ENCODE results near the gene PSMA5. TPM values are rescaled to one million over a fixed set of nuclear protein-coding genes. Genes with fewer than 3 reads are reported as not detected.
A peak's percentile ranks its signal among the peaks of the same experiment; 100 is the strongest.

The PSMA5 gene
- polyA plus RNA-seq, 3 donors = 36.6 to 119 (median 118) TPM

- H3K27ac Mint-ChIP-seq = peak overlapping the region in 1 of 7 donors; percentile 56
- Histone ChIP-seq H3K4me3 (replicated peaks in 1 of 3; ENCODE audit: low read depth in 2 of 3, low read length in 3 of 3) (no peak overlapping the region), H3K4me1 (ENCODE audit: control insufficient read depth in 1 of 2, insufficient read depth in 2 of 2, low read length in 2 of 2) (peaks cover 28 to 39% of the 10 kb centered on the region in 2 donors), H3K9ac (ENCODE audit: insufficient read depth, low read length, poor library complexity, severe bottlenecking) (no peak overlapping the region), H3K4me2 (replicated peaks; ENCODE audit: extremely low read depth, low read length, poor library complexity, severe bottlenecking) (no peak overlapping the region), H3K27ac (ENCODE audit: low read depth in 1 of 2, low read length in 2 of 2) (no peak overlapping the region), H3K36me3 (replicated peaks in 1 of 2; ENCODE audit: control insufficient read depth in 1 of 2, insufficient read depth in 2 of 2, low read length in 2 of 2) (no peaks in the 10 kb centered on the region), H3K79me2 (ENCODE audit: insufficient read depth, low read length) (peaks cover 99% of the 10 kb centered on the region), H2AFZ (ENCODE audit: insufficient read depth, low read depth, low read length, poor library complexity, severe bottlenecking) (no peak overlapping the region), H3K27me3 (ENCODE audit: control insufficient read depth in 2 of 2, insufficient read depth in 2 of 2, low read length in 2 of 2) (no peaks in the 10 kb centered on the region), H3K9me3 (replicated peaks in 1 of 2; ENCODE audit: control insufficient read depth in 1 of 2, insufficient read depth in 1 of 2, low read length in 2 of 2) (no peaks in the 10 kb centered on the region), H4K20me1 (ENCODE audit: insufficient read depth, low read length) (peaks cover 82% of the 10 kb centered on the region)
- DNase-seq = no peak
- no peak overlapping the region for H3K4me3 Mint-ChIP-seq
- no peaks in the 10 kb centered on the region for H3K9me3 Mint-ChIP-seq
- peaks cover 9 to 20% of the 10 kb centered on the region in 2 donors for H3K36me3 Mint-ChIP-seq
- no peaks in the 10 kb centered on the region for H3K27me3 Mint-ChIP-seq (ENCODE audit: low read depth in 3 of 3)
- intact Hi-C loops (cut with micrococcal nuclease) = no loop called here
- no peak for TF ChIP-seq CTCF (IDR thresholded peaks at IDR 0.05)
- no CpG with 5 or more reads among the region's 2 CpGs for WGBS (ENCODE audit: insufficient coverage)
- H3K4me1 Mint-ChIP-seq = peaks cover 58% of the 10 kb centered on the region
Measured at GRCh38 chr1:109385417-109385816, 40.8 kb downstream of the PSMA5 start.

GRCh38 chr1:109383854-109384253 lies 42.4 kb downstream of the PSMA5 start:
- H3K27me3 ChIP-seq (ENCODE audit: control insufficient read depth in 2 of 2, insufficient read depth in 2 of 2, low read length in 2 of 2) = no peaks in the 10 kb centered on the region
- H3K36me3 Mint-ChIP-seq = peaks cover 10 to 19% of the 10 kb centered on the region in 2 donors
- no peak for TF ChIP-seq CTCF (IDR thresholded peaks at IDR 0.05)
- no peaks in the 10 kb centered on the region for H3K9me3 ChIP-seq (replicated peaks in 1 of 2; ENCODE audit: control insufficient read depth in 1 of 2, insufficient read depth in 1 of 2, low read length in 2 of 2)
- H3K79me2 ChIP-seq (ENCODE audit: insufficient read depth, low read length) = peaks cover 100% of the 10 kb centered on the region
- no peak overlapping the region for H3K9ac ChIP-seq (ENCODE audit: insufficient read depth, low read length, poor library complexity, severe bottlenecking)
- H3K27ac ChIP-seq (ENCODE audit: low read depth in 1 of 2, low read length in 2 of 2) = no peak overlapping the region
- H3K4me3 Mint-ChIP-seq = no peak overlapping the region
- H3K4me1 ChIP-seq (ENCODE audit: control insufficient read depth in 1 of 2, insufficient read depth in 2 of 2, low read length in 2 of 2) = peaks cover 12 to 23% of the 10 kb centered on the region in 2 donors
- H2AFZ ChIP-seq (ENCODE audit: insufficient read depth, low read depth, low read length, poor library complexity, severe bottlenecking) = no peak overlapping the region
- peak overlapping the region in 2 of 7 donors; percentile 32 to 63 for H3K27ac Mint-ChIP-seq
- H3K4me3 ChIP-seq (replicated peaks in 1 of 3; ENCODE audit: low read depth in 2 of 3, low read length in 3 of 3) = no peak overlapping the region
- no peak overlapping the region for H3K4me2 ChIP-seq (replicated peaks; ENCODE audit: extremely low read depth, low read length, poor library complexity, severe bottlenecking)
- no peaks in the 10 kb centered on the region for H3K9me3 Mint-ChIP-seq
- DNase-seq = no peak
- no peaks in the 10 kb centered on the region for H3K27me3 Mint-ChIP-seq (ENCODE audit: low read depth in 3 of 3)
- H3K4me1 Mint-ChIP-seq = peaks cover 43% of the 10 kb centered on the region
- no peaks in the 10 kb centered on the region for H3K36me3 ChIP-seq (replicated peaks in 1 of 2; ENCODE audit: control insufficient read depth in 1 of 2, insufficient read depth in 2 of 2, low read length in 2 of 2)
- intact Hi-C loops (cut with micrococcal nuclease) = no loop called here
- peaks cover 92% of the 10 kb centered on the region for H4K20me1 ChIP-seq (ENCODE audit: insufficient read depth, low read length)
- 93% methylated on average over 3 of the region's 7 CpGs for WGBS (ENCODE audit: insufficient coverage)
